ENCODE results near the gene TRIM13. TPM values are rescaled to one million over a fixed set of nuclear protein-coding genes. Genes with fewer than 3 reads are reported as not detected.
A peak's percentile ranks its signal among the peaks of the same experiment; 100 is the strongest.

The TRIM13 gene
- total RNA-seq, 4 donors from 2014 or later = 19.7 to 54.5 (median 31.0) TPM

DNA sequence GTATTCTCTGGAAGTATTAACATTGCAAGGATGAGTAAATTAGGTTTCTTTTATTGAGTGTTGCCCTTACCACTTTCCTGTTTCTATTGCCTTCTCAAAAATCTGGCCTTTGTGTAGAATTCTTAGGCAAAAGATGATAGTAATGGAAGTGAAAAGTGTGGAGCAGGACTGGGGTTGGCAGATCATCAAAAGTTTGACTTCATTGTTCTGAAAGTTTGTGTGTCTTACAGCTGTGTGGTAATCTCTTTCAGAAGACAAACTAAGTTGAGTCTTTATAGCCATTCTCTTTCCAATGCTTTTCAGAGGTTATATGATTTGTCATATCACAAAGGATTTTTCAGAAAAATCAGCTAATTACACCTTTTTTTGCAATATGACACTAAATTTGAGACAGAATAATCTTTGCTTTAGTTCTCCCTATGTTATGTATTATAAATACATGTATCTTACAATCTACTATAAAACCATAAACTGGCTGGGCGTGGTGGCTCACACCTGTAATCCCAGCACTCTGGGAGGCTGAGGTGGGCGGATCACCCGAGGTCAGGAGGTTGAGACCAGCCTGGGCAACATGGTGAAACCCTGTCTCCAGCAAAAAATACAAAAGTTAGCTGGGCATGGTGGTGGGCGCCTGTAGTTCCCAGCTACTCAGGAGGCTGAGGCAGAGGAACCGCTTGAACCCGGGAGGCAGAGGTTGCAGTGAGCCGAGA lies 9.7 kb downstream of the TRIM13 start:
- Histone ChIP-seq H3K4me1 (peaks cover 4 to 10% of the 10 kb centered on the region in 2 donors), H3K4me3 (no peak overlapping the region), H3K27ac (no peak overlapping the region), H3K36me3 (no peaks in the 10 kb centered on the region), H3K9me3 (no peaks in the 10 kb centered on the region), H3K27me3 (no peaks in the 10 kb centered on the region)
- TF ChIP-seq, protein P1, sequence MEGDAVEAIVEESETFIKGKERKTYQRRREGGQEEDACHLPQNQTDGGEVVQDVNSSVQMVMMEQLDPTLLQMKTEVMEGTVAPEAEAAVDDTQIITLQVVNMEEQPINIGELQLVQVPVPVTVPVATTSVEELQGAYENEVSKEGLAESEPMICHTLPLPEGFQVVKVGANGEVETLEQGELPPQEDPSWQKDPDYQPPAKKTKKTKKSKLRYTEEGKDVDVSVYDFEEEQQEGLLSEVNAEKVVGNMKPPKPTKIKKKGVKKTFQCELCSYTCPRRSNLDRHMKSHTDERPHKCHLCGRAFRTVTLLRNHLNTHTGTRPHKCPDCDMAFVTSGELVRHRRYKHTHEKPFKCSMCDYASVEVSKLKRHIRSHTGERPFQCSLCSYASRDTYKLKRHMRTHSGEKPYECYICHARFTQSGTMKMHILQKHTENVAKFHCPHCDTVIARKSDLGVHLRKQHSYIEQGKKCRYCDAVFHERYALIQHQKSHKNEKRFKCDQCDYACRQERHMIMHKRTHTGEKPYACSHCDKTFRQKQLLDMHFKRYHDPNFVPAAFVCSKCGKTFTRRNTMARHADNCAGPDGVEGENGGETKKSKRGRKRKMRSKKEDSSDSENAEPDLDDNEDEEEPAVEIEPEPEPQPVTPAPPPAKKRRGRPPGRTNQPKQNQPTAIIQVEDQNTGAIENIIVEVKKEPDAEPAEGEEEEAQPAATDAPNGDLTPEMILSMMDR (IDR thresholded peaks at IDR 0.05) = no peak
- no peak for TF ChIP-seq POLR2A (IDR thresholded peaks at IDR 0.05)
- no peak for DNase-seq
- intact Hi-C loops (cut with DNase I; ENCODE audit: low total_unique reads) = no loop called here

DNA sequence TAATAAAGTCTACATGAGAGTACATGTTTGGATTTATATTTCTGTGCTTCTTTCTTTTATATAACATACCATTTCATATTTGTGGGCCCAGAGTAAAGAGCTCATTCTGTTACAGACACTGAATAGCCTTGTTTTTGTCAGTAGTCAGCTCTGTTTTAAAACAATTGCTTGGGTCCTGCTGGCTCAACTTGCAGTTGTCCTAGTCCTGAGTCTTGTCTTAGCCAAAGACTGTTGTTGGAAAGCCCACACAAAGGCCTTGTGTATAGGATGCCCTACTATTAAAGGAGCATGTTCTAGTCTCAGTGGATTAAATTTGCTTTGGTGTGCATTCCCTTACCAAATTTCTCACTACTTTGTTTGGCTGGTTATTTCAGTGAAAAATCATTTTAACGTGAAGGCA lies 14.6 kb downstream of the TRIM13 start:
- no peaks in the 10 kb centered on the region for H3K36me3 ChIP-seq
- no peak overlapping the region for H3K4me3 ChIP-seq
- H3K27ac ChIP-seq = no peak overlapping the region
- H3K27me3 ChIP-seq = no peaks in the 10 kb centered on the region
- H3K4me1 ChIP-seq = peaks cover 0 to 4% of the 10 kb centered on the region in 2 donors
- intact Hi-C loops (cut with DNase I; ENCODE audit: low total_unique reads) = no loop called here
- no peaks in the 10 kb centered on the region for H3K9me3 ChIP-seq
- TF ChIP-seq, protein P1 (IDR thresholded peaks at IDR 0.05) = no peak
- no peak for TF ChIP-seq POLR2A (IDR thresholded peaks at IDR 0.05)
- DNase-seq = no peak

DNA sequence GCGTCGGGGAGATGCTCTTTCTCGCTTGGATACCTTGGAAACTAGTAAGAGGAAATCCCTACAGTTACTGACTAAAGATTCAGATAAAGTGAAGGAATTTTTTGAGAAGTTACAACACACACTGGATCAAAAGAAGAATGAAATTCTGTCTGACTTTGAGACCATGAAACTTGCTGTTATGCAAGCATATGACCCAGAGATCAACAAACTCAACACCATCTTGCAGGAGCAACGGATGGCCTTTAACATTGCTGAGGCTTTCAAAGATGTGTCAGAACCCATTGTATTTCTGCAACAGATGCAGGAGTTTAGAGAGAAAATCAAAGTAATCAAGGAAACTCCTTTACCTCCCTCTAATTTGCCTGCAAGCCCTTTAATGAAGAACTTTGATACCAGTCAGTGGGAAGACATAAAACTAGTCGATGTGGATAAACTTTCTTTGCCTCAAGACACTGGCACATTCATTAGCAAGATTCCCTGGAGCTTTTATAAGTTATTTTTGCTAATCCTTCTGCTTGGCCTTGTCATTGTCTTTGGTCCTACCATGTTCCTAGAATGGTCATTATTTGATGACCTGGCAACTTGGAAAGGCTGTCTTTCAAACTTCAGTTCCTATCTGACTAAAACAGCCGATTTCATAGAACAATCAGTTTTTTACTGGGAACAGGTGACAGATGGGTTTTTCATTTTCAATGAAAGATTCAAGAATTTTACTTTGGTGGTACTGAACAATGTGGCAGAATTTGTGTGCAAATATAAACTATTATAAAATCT lies 15.7 kb downstream of the TRIM13 start:
- no peaks in the 10 kb centered on the region for H3K27me3 ChIP-seq
- no peak for DNase-seq
- no peak for TF ChIP-seq POLR2A (IDR thresholded peaks at IDR 0.05)
- TF ChIP-seq, protein P1 (IDR thresholded peaks at IDR 0.05) = no peak
- H3K4me3 ChIP-seq = no peak overlapping the region
- peaks cover 0 to 4% of the 10 kb centered on the region in 2 donors for H3K4me1 ChIP-seq
- intact Hi-C loops (cut with DNase I; ENCODE audit: low total_unique reads) = no loop called here
- no peak overlapping the region for H3K27ac ChIP-seq
- H3K36me3 ChIP-seq = no peaks in the 10 kb centered on the region
- no peaks in the 10 kb centered on the region for H3K9me3 ChIP-seq

DNA sequence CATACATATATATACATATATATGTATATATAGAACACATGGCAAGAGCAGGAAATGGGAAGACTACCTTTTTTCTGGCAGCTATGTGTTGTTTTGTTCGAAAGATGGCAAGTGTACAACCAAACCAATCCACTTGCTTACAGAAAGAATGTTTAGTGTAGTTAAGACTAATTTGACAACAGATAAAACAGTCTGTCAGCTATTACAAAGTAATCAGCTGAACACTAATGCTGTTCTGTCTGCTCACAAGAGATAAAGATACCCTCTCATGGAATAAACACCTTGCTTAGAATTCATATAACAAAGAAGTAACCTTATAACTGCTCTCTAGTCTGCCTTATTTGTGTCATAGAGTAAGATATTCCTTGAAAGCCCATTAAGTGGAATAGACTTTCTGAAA lies 17.5 kb downstream of the TRIM13 start:
- no peaks in the 10 kb centered on the region for H3K4me1 ChIP-seq
- intact Hi-C loops (cut with DNase I; ENCODE audit: low total_unique reads) = no loop called here
- TF ChIP-seq, protein P1 (IDR thresholded peaks at IDR 0.05) = no peak
- no peak for TF ChIP-seq POLR2A (IDR thresholded peaks at IDR 0.05)
- no peaks in the 10 kb centered on the region for H3K27me3 ChIP-seq
- H3K9me3 ChIP-seq = no peaks in the 10 kb centered on the region
- H3K36me3 ChIP-seq = no peaks in the 10 kb centered on the region
- no peak overlapping the region for H3K4me3 ChIP-seq
- peak overlapping the region in 1 of 2 donors; percentile 5 for H3K27ac ChIP-seq
- no peak for DNase-seq

DNA sequence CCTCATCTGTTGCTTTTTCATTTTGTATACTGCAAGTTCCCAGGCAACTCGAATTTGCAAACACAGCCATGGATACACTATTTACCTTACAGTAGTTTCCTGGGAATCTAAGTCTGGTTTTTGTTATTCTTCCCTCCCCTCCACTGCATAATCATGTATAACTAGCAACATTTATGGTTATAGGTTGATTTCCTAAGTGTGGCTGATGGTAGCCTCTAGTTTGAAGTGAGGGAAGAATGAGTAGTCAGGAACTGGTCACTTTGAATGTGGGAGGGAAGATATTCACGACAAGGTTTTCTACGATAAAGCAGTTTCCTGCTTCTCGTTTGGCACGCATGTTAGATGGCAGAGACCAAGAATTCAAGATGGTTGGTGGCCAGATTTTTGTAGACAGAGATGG lies 18.4 kb downstream of the TRIM13 start, which contains the start of gene KCNRG:
TSS of gene KCNRG (plus strand) at position 187 of the 400 bp plus-strand sequence. CDS start at position 237, 50 bp downstream.
- H3K27ac ChIP-seq = peak within 1 kb of the TSS in 1 of 2 donors; percentile 41
- H3K4me1 ChIP-seq = no peaks in the 10 kb centered on the region
- no peak for DNase-seq
- no peaks in the 10 kb centered on the region for H3K27me3 ChIP-seq
- intact Hi-C loops (cut with DNase I; ENCODE audit: low total_unique reads) = no loop called here
- H3K36me3 ChIP-seq = no peaks in the 10 kb centered on the region
- H3K9me3 ChIP-seq = no peaks in the 10 kb centered on the region
- TF ChIP-seq, protein P1 (IDR thresholded peaks at IDR 0.05) = no peak
- no peak within 1 kb of the TSS for H3K4me3 ChIP-seq

All from uterus (tissue), 4 donors.